Stimulated activated CD4-positive, alpha-beta T cell treated with anti-CD3 and anti-CD28 coated beads, TNF-alpha, amount 100 ng/mL, for 24 hours (primary cell): ENCODE results near the gene DNHD1.

Source experiments
- DNase-seq, 3 experiments: peaks; one replicate each; pipeline ENCODE4 v3.0.0-alpha.2; 2020; ENCODE audit warnings: low read depth in 3 of 3

Gene DNHD1

DNA sequence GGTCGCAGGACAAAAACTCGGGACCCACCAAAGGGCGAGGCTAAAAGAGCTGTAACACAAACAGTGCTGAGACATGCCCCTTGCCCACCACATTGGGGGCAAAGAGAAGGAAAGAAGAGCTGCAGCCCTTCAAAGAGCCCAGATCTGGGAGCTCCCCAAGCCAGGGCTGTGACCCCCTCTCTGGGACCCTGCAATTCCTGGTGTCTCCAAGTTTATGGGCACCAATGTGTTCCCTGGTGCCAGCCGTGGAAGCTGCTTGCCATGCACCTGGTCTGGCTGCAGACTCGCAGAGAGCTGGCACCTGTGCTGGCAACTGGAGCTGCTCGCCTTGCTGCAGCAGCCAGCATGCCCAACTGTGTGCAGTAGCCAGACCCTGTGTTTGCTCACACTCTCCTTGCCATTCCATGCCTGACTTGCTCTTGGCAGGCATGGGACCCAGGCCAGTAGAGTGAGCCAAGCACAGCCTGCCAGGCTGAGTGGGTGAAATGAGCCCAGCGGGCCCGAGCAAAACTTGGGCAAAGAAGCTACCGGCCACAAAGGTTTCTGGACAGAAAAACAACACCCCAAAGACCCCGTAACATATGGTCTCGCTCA, 90.4 kb downstream of the DNHD1 start:
- no peak for DNase-seq

- no peak for DNase-seq
Measured at GRCh38 chr11:6588018-6588417, 90.9 kb downstream of the DNHD1 start.

DNA sequence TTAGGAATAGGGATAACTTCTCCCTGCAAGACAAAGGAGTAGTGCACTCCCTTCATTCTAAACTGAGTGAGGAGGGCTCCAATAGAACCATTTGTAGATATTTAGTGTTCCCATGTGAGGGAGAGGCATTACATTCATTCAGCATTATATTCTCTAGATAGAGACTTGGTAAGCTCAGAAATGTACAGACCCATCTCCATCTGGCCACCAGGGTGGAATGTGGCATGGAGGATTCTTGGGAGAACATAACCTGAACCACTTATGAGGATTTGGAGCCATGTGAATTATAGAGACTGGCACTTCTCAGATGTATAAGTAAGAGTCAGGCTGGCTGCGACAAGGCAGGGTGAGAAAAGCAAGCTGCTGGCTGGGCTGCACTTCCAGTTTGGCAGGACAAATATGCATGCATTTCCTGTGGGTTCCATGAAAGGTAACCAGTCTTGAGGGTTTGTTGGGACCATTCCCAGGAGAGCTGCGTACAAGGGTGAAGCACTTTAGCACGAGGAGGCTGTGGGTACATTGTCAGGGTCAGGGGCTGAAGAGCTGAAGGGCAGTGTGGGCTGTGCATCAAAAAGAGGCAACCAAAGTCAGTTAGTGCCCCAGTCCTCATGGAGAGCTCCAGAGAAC, 97.2 kb downstream of the DNHD1 start:
- no peak for DNase-seq

- no peak for DNase-seq
Measured at GRCh38 chr11:6596239-6596877, 99.3 kb downstream of the DNHD1 start.

DNA sequence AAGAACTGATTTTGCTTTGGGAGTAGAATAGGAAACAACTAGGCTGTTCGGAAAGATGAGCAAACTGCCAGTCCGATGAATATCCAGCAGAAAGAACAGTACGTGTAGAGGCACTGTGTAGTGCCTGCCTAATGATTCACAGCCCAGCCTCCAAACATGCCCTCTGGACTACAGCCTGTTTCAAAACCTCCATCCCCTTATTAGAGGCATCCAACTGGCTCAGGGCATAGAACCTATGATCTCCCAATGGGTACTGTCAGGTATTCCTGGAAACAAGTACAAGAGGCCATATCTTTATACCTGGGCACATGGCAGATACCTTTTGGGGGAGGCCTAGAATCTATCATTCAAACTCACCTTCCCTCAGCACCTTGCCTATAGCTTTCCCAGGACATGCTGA, 101.5 kb downstream of the DNHD1 start:
- DNase-seq = no peak

- DNase-seq = no peak
Measured at GRCh38 chr11:6599449-6599848, 102.4 kb downstream of the DNHD1 start.

GRCh38 chr11:6599881-6600390, 102.9 kb downstream of the DNHD1 start:
- no peak for DNase-seq

GRCh38 chr11:6601041-6601461, 104.0 kb downstream of the DNHD1 start:
- DNase-seq = no peak

- DNase-seq = no peak
Measured at GRCh38 chr11:6602096-6602940, 105.2 kb downstream of the DNHD1 start.

GRCh38 chr11:6603287-6604080, 106.4 kb downstream of the DNHD1 start, which contains the start of the genes ILK and RRP8:
ILK (plus strand) TSS chr11:6603774; CDS start chr11:6604272, 498 bp downstream.
RRP8 (minus strand) TSS chr11:6603616; CDS start chr11:6603502, 114 bp downstream.
- peak; percentile 71 to 88 (median 78) for DNase-seq

GRCh38 chr11:6604081-6604626, 107.1 kb downstream of the DNHD1 start:
- peak in 1 of 3 experiments; percentile 21 for DNase-seq

- DNase-seq = no peak
Measured at GRCh38 chr11:6604790-6605189, 107.7 kb downstream of the DNHD1 start.

GRCh38 chr11:6606471-6607189, 109.5 kb downstream of the DNHD1 start:
- DNase-seq = peak in 1 of 3 experiments; percentile 61

GRCh38 chr11:6607190-6607795, 110.2 kb downstream of the DNHD1 start:
- no peak for DNase-seq

- DNase-seq = no peak
Measured at GRCh38 chr11:6608011-6608410, 110.9 kb downstream of the DNHD1 start.

DNA sequence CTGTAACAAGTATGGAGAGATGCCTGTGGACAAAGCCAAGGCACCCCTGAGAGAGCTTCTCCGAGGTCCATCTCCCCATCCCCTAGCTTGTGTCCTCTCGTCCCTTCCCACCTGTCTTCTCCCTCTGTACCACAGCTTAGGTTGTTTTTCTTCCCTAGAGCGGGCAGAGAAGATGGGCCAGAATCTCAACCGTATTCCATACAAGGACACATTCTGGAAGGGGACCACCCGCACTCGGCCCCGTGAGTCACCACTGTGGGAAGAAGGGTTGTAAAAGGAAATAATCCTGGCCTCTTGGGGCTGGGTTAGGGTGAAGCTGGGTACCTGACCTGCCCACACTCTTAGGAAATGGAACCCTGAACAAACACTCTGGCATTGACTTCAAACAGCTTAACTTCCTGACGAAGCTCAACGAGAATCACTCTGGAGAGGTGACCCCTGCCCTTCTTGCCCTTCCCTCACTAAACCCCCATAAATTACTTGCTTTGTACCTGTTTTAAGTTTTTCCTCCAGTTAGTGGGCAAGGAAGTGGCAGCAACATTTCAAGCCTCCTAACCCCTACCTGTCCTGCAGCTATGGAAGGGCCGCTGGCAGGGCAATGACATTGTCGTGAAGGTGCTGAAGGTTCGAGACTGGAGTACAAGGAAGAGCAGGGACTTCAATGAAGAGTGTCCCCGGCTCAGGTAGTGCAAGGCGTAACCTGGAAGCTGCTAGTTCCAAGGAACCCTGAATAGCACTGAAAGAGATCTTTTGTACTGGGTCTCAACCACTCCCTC, 111.8 kb downstream of the DNHD1 start:
- no peak for DNase-seq

GRCh38 chr11:6609502-6610015, 112.5 kb downstream of the DNHD1 start:
- DNase-seq = no peak

- DNase-seq = no peak
Measured at GRCh38 chr11:6610591-6610990, 113.5 kb downstream of the DNHD1 start.
